HG03571 (cell line): ENCODE results near the gene MMS19.
"Not testable (repeated sequence)": the region's sequence is repeated elsewhere in the genome, so short reads cannot be mapped to it uniquely, and the experiment has no call there.

ENCODE experiments used
- ATAC-seq: cut with Tn5 transposase; IDR thresholded peaks from one replicate; pipeline ENCODE4 v1.9.1; 2021; ENCODE audit not compliant: unreplicated experiment

MMS19 gene

GRCh38 chr10:97434055-97434454 is 64.2 kb downstream of the MMS19 start:
- ATAC-seq, result no peak

- no peak for ATAC-seq
These were observed 69.6 kb downstream of the MMS19 start for GRCh38 chr10:97428572-97428981.

- ATAC-seq, result no peak
These were observed 70.5 kb downstream of the MMS19 start for GRCh38 chr10:97427571-97428179.

GRCh38 chr10:97426776-97427570 is 71.2 kb downstream of the MMS19 start:
- no peak for ATAC-seq

GRCh38 chr10:97425964-97426775 is 72.1 kb downstream of the MMS19 start, which contains the start of gene PGAM1:
Gene PGAM1 (plus strand): TSS chr10:97426191. CDS start chr10:97426308, 117 bp downstream.
- peak; percentile 85 for ATAC-seq

- ATAC-seq, result not testable (repeated sequence)
These were observed 74.5 kb downstream of the MMS19 start for GRCh38 chr10:97423757-97424098.

- no peak for ATAC-seq
These were observed 81.7 kb downstream of the MMS19 start for GRCh38 chr10:97416565-97416964.

- ATAC-seq, result no peak
These were observed 85.3 kb downstream of the MMS19 start for GRCh38 chr10:97412891-97413304.

- no peak for ATAC-seq
These were observed 86.8 kb downstream of the MMS19 start for GRCh38 chr10:97411406-97411805.

- ATAC-seq, result no peak
These were observed 89.7 kb downstream of the MMS19 start for GRCh38 chr10:97408496-97408992.
